NCI-H226 (cell line): Measurements from ENCODE around the gene NUAK1.
"Not testable (repeated sequence)": the region's sequence is repeated elsewhere in the genome, so short reads cannot be mapped to it uniquely, and the experiment has no call there.

ENCODE experiments used
- DNase-seq: peaks from one replicate; pipeline ENCODE4 v3.0.0-alpha.2; 2015

The NUAK1 gene

GRCh38 chr12:106145539-106146447 lies 7.0 kb upstream of the NUAK1 start:
- DNase-seq: peak; percentile 72

GRCh38 chr12:106144847-106145246 lies 6.1 kb upstream of the NUAK1 start:
- DNase-seq: peak; percentile 40

- DNase-seq: no peak
Observed at GRCh38 chr12:106142591-106143261, 4.0 kb upstream of the NUAK1 start.

GRCh38 chr12:106141920-106142319 lies 3.2 kb upstream of the NUAK1 start:
- not testable (repeated sequence) for DNase-seq

- DNase-seq: no peak
Observed at GRCh38 chr12:106141452-106141851, 2.7 kb upstream of the NUAK1 start.

- DNase-seq: no peak
Observed at GRCh38 chr12:106141003-106141402, 2.2 kb upstream of the NUAK1 start.

- DNase-seq: no peak
Observed at GRCh38 chr12:106140223-106140986, 1.7 kb upstream of the NUAK1 start.

- DNase-seq: peak; percentile 74
Observed at GRCh38 chr12:106139422-106140171, 843 bp upstream of the NUAK1 start.

GRCh38 chr12:106138357-106138632 lies 459 bp downstream of the NUAK1 start:
- DNase-seq: no peak

- DNase-seq: no peak
Observed at GRCh38 chr12:106137530-106138356, 1.0 kb downstream of the NUAK1 start.

- peak; percentile 65 for DNase-seq
Observed at GRCh38 chr12:106136263-106136662, 2.5 kb downstream of the NUAK1 start.

GRCh38 chr12:106135781-106136180 lies 3.0 kb downstream of the NUAK1 start:
- no peak for DNase-seq

GRCh38 chr12:106135075-106135474 lies 3.7 kb downstream of the NUAK1 start:
- DNase-seq: no peak

GRCh38 chr12:106134294-106134949 lies 4.3 kb downstream of the NUAK1 start:
- DNase-seq: no peak

- DNase-seq: peak; percentile 70
Observed at GRCh38 chr12:106133136-106134087, 5.3 kb downstream of the NUAK1 start.

GRCh38 chr12:106132175-106133135 lies 6.3 kb downstream of the NUAK1 start:
- DNase-seq: no peak

GRCh38 chr12:106131676-106132075 lies 7.1 kb downstream of the NUAK1 start:
- no peak for DNase-seq

- DNase-seq: no peak
Observed at GRCh38 chr12:106130474-106131113, 8.2 kb downstream of the NUAK1 start.
